Stimulated activated naive CD8-positive, alpha-beta T cell treated with anti-CD3 and anti-CD28 coated beads, Interleukin-15, Interleukin-2, amounts not matched to agents 100 ng/mL and 50 ng/mL, for 24 hours (primary cell): Measurements from ENCODE around the gene FHIT.
"Not testable (repeated sequence)": the region's sequence is repeated elsewhere in the genome, so short reads cannot be mapped to it uniquely, and the experiment has no call there.

Experiments
- H3K27ac Mint-ChIP-seq: one replicate; pipeline ENCODE4 v1.8.0; 2021; ENCODE audit warnings: mild to moderate bottlenecking, mixed read lengths
- H3K27me3 Mint-ChIP-seq: one replicate; pipeline ENCODE4 v1.8.0; 2021; ENCODE audit warnings: mixed read lengths
- H3K36me3 Mint-ChIP-seq: one replicate; pipeline ENCODE4 v1.8.0; 2021; ENCODE audit warnings: low read depth, mixed read lengths
- H3K4me1 Mint-ChIP-seq: one replicate; pipeline ENCODE4 v1.8.0; 2021; ENCODE audit warnings: low read depth, mixed read lengths
- H3K4me3 Mint-ChIP-seq: one replicate; pipeline ENCODE4 v1.8.0; 2021; ENCODE audit warnings: mild to moderate bottlenecking, mixed read lengths
- H3K9me3 Mint-ChIP-seq: one replicate; pipeline ENCODE4 v1.8.0; 2021; ENCODE audit warnings: mixed read lengths

Gene FHIT

DNA sequence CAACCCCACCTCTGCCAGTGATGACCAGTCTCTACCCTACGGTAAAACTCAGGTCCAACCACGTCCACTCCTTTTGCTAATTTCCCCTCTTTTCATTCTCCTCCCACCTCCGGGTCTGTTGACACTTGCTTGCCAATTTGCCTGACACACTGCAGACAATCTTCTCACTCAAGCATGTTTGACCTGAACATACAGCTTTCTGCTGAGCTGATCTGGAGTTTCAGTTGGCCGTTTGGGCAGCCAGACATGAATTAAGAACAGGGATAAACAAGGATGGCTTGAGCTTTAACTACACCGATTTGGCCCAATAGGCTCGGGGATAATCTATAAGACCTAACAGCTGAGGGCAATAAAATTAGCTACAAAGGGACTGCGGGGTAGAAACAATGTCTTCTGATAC is 1442.8 kb downstream of the FHIT start:
- Mint-ChIP-seq H3K36me3 (no peaks in the 10 kb centered on the region), H3K27ac (no peak overlapping the region), H3K27me3 (no peaks in the 10 kb centered on the region), H3K4me1 (peaks cover 3% of the 10 kb centered on the region), H3K4me3 (no peak overlapping the region), H3K9me3 (no peaks in the 10 kb centered on the region)

DNA sequence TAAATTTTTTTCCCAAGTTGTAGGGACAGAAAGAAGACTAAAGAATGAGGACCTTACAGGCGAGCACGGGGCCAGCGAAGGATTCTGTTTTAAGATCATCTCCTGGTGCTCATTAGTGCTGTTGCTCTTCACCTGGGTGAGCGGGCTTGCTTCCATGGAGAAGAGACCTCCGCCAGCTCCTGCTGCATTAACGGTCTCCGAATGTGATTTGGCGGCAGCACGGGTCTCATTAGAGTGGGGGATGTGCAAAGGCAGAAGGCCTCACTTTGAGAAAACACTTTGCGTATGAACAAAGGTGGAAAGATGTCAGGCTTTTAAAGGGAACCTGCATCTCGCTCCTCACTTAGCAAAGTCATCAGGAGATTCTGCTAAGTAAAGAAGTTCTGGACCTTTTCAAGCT is 1448.0 kb downstream of the FHIT start:
- Mint-ChIP-seq H3K27me3 (no peaks in the 10 kb centered on the region), H3K4me1 (peaks cover 6% of the 10 kb centered on the region), H3K4me3 (no peak overlapping the region), H3K27ac (no peak overlapping the region), H3K9me3 (no peaks in the 10 kb centered on the region), H3K36me3 (no peaks in the 10 kb centered on the region)

GRCh38 chr3:59802453-59802852 is 1448.8 kb downstream of the FHIT start:
- not testable (repeated sequence) for H3K27me3 Mint-ChIP-seq, H3K4me3 Mint-ChIP-seq, H3K27ac Mint-ChIP-seq, H3K9me3 Mint-ChIP-seq, H3K36me3 Mint-ChIP-seq, H3K4me1 Mint-ChIP-seq

- H3K36me3 Mint-ChIP-seq = no peaks in the 10 kb centered on the region
- no peaks in the 10 kb centered on the region for H3K9me3 Mint-ChIP-seq
- no peak overlapping the region for H3K4me3 Mint-ChIP-seq
- H3K27me3 Mint-ChIP-seq = no peaks in the 10 kb centered on the region
- H3K27ac Mint-ChIP-seq = no peak overlapping the region
- H3K4me1 Mint-ChIP-seq = peaks cover 6% of the 10 kb centered on the region
Observed at GRCh38 chr3:59802045-59802444, 1449.2 kb downstream of the FHIT start.

DNA sequence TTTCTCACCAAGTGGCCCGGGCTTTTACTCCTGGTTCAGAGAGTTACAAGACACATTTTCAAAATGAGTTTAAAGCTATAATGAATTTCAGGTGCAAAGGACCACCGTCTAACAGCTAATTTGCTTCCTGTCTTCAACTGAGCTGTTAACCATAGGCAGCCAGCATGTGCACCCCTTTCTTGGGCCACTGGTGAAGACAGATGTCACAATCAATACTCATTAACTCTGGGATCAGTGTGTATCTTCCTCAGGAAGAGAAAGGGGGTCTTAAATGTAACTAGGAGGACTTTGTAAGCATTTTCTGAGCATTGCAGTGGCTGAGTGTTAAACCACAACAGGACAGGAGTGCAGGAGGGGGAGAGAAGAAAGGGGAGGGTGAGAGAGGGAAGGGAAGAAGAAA is 1450.8 kb downstream of the FHIT start:
- Mint-ChIP-seq H3K36me3 (no peaks in the 10 kb centered on the region), H3K27me3 (no peaks in the 10 kb centered on the region), H3K4me3 (no peak overlapping the region), H3K9me3 (no peaks in the 10 kb centered on the region), H3K27ac (no peak overlapping the region), H3K4me1 (peaks cover 6% of the 10 kb centered on the region)

GRCh38 chr3:59798372-59799086 is 1452.7 kb downstream of the FHIT start:
- H3K4me1 Mint-ChIP-seq = peaks cover 6% of the 10 kb centered on the region
- no peaks in the 10 kb centered on the region for H3K36me3 Mint-ChIP-seq
- H3K9me3 Mint-ChIP-seq = no peaks in the 10 kb centered on the region
- H3K27ac Mint-ChIP-seq = no peak overlapping the region
- H3K27me3 Mint-ChIP-seq = no peaks in the 10 kb centered on the region
- no peak overlapping the region for H3K4me3 Mint-ChIP-seq

DNA sequence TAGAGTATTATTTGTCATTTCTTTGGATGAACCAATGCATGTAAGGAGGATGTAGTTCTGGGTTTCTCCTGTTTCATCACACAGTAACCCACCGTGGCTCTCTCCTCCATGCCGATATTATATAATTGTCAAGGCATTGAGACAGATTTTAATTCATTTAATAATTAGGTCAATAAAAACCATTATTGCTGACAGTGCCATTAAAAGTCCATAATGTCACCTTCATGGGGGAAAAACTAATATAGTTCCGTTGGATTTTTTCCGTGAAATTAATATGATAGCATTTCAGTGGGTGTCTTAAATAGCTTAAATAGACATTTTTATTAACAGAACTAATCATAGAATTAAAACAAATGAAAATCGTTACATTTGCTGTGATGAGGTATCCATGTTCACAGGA is 1453.7 kb downstream of the FHIT start:
- no peaks in the 10 kb centered on the region for H3K36me3 Mint-ChIP-seq
- H3K9me3 Mint-ChIP-seq = no peaks in the 10 kb centered on the region
- H3K27ac Mint-ChIP-seq = no peak overlapping the region

DNA sequence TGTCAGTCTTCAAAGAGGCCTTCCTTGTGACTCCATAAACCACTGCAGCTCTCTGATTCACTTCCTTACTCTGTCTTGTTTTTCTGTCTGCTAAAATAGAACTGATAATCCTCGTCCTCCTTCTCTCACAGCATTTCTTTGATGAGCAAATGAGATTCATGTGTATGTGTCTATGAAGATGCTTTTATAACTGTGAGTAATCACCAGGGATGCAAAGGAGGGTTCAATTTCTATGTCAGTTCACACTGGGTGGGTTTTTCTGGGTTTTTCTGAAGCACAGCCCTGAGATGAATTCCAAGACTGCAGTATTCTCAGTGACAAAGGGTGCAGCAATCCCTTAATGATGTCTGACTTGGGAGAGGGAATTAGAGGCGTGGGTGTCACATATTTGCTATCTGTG is 1454.8 kb downstream of the FHIT start:
- H3K4me3 Mint-ChIP-seq = no peak overlapping the region
- H3K36me3 Mint-ChIP-seq = no peaks in the 10 kb centered on the region
- H3K9me3 Mint-ChIP-seq = no peaks in the 10 kb centered on the region
- H3K27ac Mint-ChIP-seq = no peak overlapping the region
- H3K27me3 Mint-ChIP-seq = no peaks in the 10 kb centered on the region
- H3K4me1 Mint-ChIP-seq = no peaks in the 10 kb centered on the region

More for the DNA sequence above, 1453.7 kb downstream of the FHIT start:
- Mint-ChIP-seq H3K4me1 (peaks cover 4% of the 10 kb centered on the region), H3K4me3 (no peak overlapping the region), H3K27me3 (no peaks in the 10 kb centered on the region)

GRCh38 chr3:59795756-59796155 is 1455.5 kb downstream of the FHIT start:
- no peaks in the 10 kb centered on the region for H3K36me3 Mint-ChIP-seq
- H3K4me3 Mint-ChIP-seq = no peak overlapping the region
- H3K9me3 Mint-ChIP-seq = no peaks in the 10 kb centered on the region
- no peak overlapping the region for H3K27ac Mint-ChIP-seq
- H3K4me1 Mint-ChIP-seq = no peaks in the 10 kb centered on the region
- H3K27me3 Mint-ChIP-seq = no peaks in the 10 kb centered on the region

GRCh38 chr3:59793976-59794375 is 1457.3 kb downstream of the FHIT start:
- H3K36me3 Mint-ChIP-seq = no peaks in the 10 kb centered on the region
- peaks cover 9% of the 10 kb centered on the region for H3K4me1 Mint-ChIP-seq
- H3K4me3 Mint-ChIP-seq = no peak overlapping the region
- H3K27ac Mint-ChIP-seq = no peak overlapping the region
- H3K27me3 Mint-ChIP-seq = no peaks in the 10 kb centered on the region
- no peaks in the 10 kb centered on the region for H3K9me3 Mint-ChIP-seq

GRCh38 chr3:59791774-59792308 is 1459.4 kb downstream of the FHIT start:
- H3K4me3 Mint-ChIP-seq = no peak overlapping the region
- H3K36me3 Mint-ChIP-seq = no peaks in the 10 kb centered on the region
- peaks cover 3% of the 10 kb centered on the region for H3K9me3 Mint-ChIP-seq
- peaks cover 9% of the 10 kb centered on the region for H3K4me1 Mint-ChIP-seq
- no peak overlapping the region for H3K27ac Mint-ChIP-seq
- H3K27me3 Mint-ChIP-seq = no peaks in the 10 kb centered on the region

DNA sequence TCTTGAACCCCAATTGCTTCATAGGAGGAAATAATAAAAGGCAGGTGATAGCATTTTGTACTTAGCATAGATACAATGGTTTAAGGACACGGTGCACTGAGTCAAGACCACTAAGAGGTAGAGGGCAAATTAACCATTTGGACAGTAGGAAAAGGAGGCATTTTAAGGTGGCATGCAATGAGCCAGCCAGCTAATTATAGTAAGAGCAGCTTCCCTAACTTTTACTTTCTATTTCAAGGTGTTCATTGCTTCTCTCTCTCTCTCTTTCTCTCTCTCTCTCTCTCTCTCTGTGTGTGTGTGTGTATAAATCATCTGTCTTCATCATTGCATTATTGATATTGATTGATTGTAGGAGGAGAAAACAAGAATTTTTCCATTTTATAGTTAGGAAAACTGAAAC is 1461.0 kb downstream of the FHIT start:
- H3K27ac Mint-ChIP-seq = no peak overlapping the region
- peaks cover 7% of the 10 kb centered on the region for H3K9me3 Mint-ChIP-seq
- no peak overlapping the region for H3K4me3 Mint-ChIP-seq
- H3K4me1 Mint-ChIP-seq = peaks cover 9% of the 10 kb centered on the region
- no peaks in the 10 kb centered on the region for H3K36me3 Mint-ChIP-seq
- no peaks in the 10 kb centered on the region for H3K27me3 Mint-ChIP-seq

DNA sequence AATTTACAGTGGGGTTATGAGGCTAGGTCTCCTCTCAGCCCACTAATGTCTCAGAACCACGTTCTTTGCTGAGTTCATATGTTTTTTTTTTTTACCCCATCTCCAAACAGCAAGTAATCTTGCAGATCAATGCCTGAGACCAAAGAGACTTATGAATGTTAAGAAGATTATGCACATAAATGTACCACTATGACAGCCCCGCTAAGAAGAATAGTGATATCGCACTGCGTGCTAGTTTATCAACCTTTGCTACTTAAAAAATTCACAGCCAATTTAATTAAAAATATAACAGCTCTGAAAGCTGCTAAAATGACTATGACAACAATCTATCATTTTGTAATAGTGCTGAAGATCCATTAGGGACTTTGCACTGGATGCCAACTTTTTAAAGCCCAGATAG is 1462.5 kb downstream of the FHIT start:
- Mint-ChIP-seq H3K4me3 (no peak overlapping the region), H3K4me1 (peaks cover 19% of the 10 kb centered on the region), H3K36me3 (no peaks in the 10 kb centered on the region), H3K27me3 (no peaks in the 10 kb centered on the region), H3K27ac (no peak overlapping the region), H3K9me3 (peaks cover 7% of the 10 kb centered on the region)

GRCh38 chr3:59788133-59788532 is 1463.1 kb downstream of the FHIT start:
- peaks cover 7% of the 10 kb centered on the region for H3K9me3 Mint-ChIP-seq
- no peak overlapping the region for H3K4me3 Mint-ChIP-seq
- no peak overlapping the region for H3K27ac Mint-ChIP-seq
- no peaks in the 10 kb centered on the region for H3K36me3 Mint-ChIP-seq
- no peaks in the 10 kb centered on the region for H3K27me3 Mint-ChIP-seq
- H3K4me1 Mint-ChIP-seq = peaks cover 26% of the 10 kb centered on the region

DNA sequence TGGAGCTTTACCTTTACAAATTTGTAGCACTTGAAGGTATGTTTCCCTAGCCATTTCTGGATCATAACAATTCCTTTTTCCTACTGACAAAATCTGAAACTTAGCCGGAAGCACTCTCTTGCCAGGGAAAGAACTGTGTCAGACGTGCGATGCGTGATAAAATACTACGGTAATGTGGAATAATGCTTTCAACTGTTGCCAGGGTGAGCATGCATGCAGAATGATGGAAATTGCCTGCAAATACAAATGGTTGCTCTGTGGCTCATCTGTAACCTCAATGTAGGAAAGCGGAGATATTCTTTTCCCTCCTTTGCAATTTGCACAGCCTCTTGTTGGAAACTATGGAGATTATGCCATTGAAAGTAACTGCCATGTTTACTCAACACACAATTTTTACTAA is 1464.9 kb downstream of the FHIT start:
- Mint-ChIP-seq H3K4me3 (no peak overlapping the region), H3K4me1 (peaks cover 30% of the 10 kb centered on the region), H3K9me3 (peaks cover 7% of the 10 kb centered on the region), H3K36me3 (no peaks in the 10 kb centered on the region), H3K27me3 (no peaks in the 10 kb centered on the region), H3K27ac (no peak overlapping the region)

GRCh38 chr3:59784164-59784563 is 1467.1 kb downstream of the FHIT start:
- Mint-ChIP-seq H3K4me3 (peak overlapping the region; percentile 6), H3K27me3 (peaks cover 4% of the 10 kb centered on the region), H3K36me3 (no peaks in the 10 kb centered on the region), H3K27ac (peak overlapping the region; percentile 80), H3K9me3 (peaks cover 7% of the 10 kb centered on the region), H3K4me1 (peaks cover 20% of the 10 kb centered on the region)
